Measurements from ENCODE around the gene SRP72.

Gene SRP72

GRCh38 chr4:56550642-56551041 is 83.2 kb downstream of the SRP72 start:
- DNase-seq: no peak

- no peak for DNase-seq
Measured at GRCh38 chr4:56551516-56551915, 84.1 kb downstream of the SRP72 start.

GRCh38 chr4:56552273-56552672 is 84.9 kb downstream of the SRP72 start:
- peak; percentile 11 for DNase-seq

Measured in fibroblast of upper back skin (primary cell).